ENCODE results near the gene TPCN1.

DNA sequence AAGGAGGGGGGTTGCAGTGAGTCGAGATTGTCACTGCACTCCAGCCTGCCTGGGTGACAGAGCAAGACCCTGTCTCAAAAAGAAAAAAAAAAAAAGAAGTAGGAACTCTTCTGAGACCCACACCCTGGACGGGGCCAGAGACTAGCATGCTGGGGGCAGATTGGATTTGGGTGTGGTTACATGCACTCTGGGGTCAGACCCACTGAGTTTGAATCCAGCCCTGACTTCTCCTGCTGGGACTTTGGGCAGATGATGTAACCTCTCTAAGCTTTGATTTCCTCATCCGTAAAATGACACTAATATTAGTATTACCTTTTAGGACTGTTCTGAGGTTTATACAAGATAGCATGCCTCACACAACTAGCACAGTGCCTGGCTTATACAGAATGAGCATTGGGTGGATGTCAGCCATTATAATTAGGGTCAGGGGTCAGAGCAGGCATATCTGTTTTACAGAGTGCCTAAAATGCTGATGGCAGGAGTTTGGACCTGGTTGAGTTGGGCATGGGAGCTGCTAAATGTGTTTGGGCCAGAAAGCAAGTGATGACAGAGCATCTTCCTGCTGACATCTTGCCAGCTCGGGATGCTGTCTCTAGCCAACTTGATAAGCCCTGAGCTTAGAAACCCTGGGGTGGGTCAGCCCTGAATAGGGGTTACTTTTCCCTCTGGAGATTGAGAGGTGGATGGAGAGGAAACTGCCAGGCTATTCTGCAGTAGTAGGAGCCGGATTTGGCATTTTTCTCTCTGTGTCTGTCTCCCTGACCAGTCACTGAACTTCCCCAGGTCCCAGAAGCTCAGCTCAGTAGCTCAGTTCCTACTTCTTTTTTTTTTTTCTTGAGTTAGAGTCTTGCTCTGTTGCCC lies 15.5 kb downstream of the TPCN1 start:
- TF ChIP-seq, protein P1, sequence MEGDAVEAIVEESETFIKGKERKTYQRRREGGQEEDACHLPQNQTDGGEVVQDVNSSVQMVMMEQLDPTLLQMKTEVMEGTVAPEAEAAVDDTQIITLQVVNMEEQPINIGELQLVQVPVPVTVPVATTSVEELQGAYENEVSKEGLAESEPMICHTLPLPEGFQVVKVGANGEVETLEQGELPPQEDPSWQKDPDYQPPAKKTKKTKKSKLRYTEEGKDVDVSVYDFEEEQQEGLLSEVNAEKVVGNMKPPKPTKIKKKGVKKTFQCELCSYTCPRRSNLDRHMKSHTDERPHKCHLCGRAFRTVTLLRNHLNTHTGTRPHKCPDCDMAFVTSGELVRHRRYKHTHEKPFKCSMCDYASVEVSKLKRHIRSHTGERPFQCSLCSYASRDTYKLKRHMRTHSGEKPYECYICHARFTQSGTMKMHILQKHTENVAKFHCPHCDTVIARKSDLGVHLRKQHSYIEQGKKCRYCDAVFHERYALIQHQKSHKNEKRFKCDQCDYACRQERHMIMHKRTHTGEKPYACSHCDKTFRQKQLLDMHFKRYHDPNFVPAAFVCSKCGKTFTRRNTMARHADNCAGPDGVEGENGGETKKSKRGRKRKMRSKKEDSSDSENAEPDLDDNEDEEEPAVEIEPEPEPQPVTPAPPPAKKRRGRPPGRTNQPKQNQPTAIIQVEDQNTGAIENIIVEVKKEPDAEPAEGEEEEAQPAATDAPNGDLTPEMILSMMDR (IDR thresholded peaks at IDR 0.05; ENCODE audit: poor library complexity): no peak
- TF ChIP-seq EZH2 (IDR thresholded peaks at IDR 0.05; ENCODE audit: borderline replicate concordance) (no peak), EZH2phosphoT487 (IDR thresholded peaks at IDR 0.05; ENCODE audit: low read depth, severe bottlenecking, unreplicated experiment) (no peak)

All from hepatocyte (in vitro differentiated cells).